HG02642 (cell line): ENCODE data around the gene CYP4F8.
"Not testable (repeated sequence)": the region's sequence is repeated elsewhere in the genome, so short reads cannot be mapped to it uniquely, and the experiment has no call there.

Source experiments
- ATAC-seq: cut with Tn5 transposase; IDR thresholded peaks from one replicate; pipeline ENCODE4 v1.9.1; 2021; ENCODE audit warnings: mild to moderate bottlenecking; ENCODE audit not compliant: unreplicated experiment, poor library complexity

The CYP4F8 gene

DNA sequence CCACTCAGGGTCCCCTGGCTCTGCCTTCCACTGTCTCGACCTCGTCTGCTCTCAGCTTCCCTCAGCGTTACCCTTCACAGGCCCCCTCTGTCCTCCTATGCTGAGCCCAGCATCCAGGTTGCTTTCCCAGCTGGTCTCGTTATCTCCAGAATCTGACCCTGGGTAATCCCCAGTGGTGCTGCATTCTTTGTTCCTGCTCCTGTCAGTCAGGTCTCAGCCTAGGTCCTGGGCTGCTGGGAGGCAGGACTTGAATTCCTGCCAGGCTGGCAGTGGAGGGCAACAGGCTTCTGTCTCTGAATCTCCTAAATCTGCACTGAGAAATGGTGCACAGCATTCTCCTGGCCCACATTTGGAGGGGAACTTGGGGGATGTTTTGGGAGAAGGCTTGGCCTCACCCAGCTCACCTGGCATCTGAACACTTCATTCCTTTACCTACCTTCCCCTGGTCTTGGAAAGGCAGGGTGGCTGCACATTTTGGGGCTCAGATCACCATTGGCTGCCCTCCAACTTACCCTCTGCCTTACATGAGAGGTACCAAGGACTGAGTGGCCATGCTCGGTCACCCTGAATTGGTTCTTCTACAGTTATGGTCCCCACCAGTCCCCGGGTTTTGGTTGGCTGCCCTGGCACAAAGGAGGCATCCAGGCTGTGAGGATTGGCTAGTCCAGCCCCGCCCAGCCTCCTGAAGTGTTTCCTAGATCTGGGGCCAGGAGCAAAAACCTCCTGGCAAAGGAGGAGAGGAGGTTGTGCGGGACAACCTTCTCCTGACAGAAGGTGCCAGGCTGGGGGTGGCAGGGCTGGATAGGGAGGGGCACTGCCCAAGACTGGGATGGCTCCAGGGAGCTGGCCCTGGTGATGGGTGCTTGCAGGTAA, at the start of gene CYP4F8:
TSS of gene CYP4F8 (plus strand) at position 712 of the 873 bp plus-strand sequence. CDS start 399 bp downstream, outside the sequence.
- ATAC-seq: no peak

DNA sequence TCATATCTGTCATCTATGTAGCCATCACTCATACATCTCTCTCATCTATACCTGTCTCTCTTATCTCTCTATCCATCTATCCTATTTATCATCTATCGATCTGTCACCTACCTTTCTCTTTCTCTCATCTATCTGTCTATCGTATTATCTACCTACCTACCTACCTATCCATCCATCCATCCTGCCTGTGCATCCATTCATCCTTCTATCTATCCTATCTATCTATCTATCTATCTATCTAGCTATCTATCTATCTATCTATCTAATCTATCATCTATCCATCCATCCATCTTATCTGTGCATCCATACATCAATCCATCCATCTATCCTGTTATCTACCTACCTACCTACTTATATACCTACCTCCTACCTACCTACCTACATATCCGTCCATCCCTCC, 44.6 kb upstream of the CYP4F8 start:
- ATAC-seq: no peak

DNA sequence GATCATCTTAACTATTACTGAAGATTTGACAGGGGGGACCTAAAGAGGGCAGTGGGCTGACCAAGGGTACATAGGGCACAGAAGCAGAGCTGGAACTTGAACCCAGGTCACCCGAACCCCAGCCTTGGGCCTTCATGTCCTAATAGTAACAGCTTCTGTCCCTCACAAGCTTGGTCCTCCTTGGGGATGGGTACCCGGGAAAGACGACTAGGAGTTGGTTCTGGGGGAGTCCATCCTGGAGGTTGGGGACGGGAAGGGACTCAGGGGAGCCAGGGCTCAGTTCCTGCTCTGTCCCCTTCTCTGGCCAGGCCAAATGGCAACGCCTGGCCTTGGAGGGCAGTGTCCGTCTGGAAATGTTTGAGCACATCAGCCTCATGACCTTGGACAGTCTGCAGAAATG, 39.6 kb upstream of the CYP4F8 start:
- no peak for ATAC-seq

DNA sequence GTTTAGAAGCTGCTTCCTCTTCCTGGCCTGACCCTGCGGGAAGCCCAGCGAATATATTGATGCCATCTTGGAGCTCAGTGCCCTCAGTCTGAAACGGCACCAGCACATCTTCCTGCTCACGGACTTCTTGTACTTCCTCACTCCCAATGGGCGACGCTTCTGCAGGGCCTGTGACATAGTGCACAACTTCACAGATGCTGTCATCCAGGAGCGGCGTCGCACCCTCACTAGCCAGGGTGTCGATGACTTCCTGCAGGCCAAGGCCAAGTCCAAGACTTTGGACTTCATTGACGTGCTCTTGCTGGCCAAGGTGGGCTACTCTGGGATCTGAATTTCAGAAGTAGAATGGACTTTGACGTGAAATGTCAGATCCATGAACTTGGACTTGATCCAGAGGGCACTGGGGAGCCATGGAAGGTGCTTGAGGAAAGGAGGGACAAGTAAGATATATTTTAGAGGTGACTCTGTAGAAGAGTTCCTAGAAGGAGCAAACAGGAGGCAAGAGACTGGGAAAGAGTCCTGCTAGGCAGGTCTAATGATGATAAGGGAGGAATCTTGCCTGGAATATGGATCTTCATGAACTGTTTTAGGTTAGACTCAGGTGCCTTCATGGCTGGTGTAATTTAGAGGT, 38.4 kb upstream of the CYP4F8 start:
- no peak for ATAC-seq

- ATAC-seq: no peak
Observed at GRCh38 chr19:15577184-15577771, 37.7 kb upstream of the CYP4F8 start.

- no peak for ATAC-seq
Observed at GRCh38 chr19:15583346-15583745, 31.7 kb upstream of the CYP4F8 start.

- no peak for ATAC-seq
Observed at GRCh38 chr19:15584095-15584494, 30.9 kb upstream of the CYP4F8 start.

GRCh38 chr19:15584541-15585115, 30.4 kb upstream of the CYP4F8 start:
- ATAC-seq: no peak

- ATAC-seq: no peak
Observed at GRCh38 chr19:15587663-15588062, 27.4 kb upstream of the CYP4F8 start.

DNA sequence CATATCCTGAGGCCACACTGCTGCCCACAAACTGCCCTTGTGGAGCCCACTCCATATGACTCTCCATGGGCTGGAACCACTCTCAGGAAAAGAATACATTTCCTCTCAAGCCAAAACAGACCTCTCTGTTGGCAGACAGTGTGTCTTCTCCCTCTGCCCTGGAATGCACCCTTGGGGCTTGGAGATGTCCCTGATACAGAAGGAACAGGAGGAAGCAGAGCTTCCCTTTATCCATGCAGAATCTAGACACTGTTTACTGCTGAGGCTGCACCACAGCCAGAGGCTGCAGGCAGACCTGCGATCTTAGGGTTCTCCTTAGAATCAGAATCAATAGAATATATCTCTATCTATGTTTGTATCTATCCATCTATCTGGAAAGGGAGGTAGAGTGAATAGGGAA, 26.8 kb upstream of the CYP4F8 start:
- ATAC-seq: no peak

GRCh38 chr19:15589760-15590451, 25.1 kb upstream of the CYP4F8 start:
- no peak for ATAC-seq

- no peak for ATAC-seq
Observed at GRCh38 chr19:15591796-15592195, 23.2 kb upstream of the CYP4F8 start.

DNA sequence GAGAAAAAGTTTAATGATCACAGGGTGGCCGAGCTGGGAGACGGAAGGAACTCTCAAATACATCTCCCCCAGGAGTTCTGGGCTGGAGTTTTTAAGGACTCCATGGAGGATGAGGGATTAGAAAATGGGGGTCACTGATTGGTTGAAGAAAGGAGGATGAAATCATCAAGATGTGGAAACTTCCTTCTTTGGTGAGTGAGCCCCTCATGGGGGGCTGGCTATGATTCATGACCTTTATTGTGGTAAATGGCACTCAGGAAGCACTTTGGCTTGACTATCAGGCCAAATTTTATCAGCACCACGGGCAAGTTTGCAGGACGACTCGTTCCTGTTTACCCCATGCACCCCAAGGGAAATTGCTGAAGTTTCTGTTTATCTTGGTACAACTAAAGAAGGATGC, 22.5 kb upstream of the CYP4F8 start:
- ATAC-seq: not testable (repeated sequence)

DNA sequence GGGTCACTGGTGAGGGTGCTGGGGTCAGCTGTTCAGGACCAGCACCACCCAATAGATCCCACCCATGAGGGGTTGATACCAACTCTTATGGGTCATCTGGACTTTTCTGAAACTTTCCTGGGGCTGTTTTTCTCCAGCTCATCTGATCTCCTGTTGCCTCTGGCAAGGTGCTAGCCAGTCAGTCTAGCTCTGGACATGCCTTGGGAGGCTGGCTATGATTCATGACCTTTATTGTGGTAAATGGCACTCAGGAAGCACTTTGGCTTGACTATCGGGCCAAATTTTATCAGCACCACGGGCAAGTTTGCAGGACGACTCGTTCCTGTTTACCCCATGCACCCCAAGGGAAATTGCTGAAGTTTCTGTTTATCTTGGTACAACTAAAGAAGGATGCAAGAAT, 21.3 kb upstream of the CYP4F8 start:
- not testable (repeated sequence) for ATAC-seq

DNA sequence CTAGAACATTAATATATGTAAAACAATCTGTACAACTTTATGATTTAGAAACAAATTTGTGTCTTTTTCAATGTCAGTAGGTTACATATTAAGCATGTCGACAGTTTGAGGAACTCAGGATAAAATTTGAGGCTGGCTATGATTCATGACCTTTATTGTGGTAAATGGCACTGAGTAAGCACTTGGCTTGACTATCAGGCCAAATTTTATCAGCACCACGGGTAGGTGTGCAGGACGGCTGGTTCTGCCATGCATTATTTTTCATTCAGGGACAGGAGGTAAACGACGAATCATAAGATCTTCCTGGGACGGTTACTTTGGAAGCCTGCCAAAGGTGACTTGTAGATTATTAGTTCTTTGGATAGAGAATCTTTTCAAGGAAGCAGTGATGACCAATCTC, 19.9 kb upstream of the CYP4F8 start:
- ATAC-seq: no peak

DNA sequence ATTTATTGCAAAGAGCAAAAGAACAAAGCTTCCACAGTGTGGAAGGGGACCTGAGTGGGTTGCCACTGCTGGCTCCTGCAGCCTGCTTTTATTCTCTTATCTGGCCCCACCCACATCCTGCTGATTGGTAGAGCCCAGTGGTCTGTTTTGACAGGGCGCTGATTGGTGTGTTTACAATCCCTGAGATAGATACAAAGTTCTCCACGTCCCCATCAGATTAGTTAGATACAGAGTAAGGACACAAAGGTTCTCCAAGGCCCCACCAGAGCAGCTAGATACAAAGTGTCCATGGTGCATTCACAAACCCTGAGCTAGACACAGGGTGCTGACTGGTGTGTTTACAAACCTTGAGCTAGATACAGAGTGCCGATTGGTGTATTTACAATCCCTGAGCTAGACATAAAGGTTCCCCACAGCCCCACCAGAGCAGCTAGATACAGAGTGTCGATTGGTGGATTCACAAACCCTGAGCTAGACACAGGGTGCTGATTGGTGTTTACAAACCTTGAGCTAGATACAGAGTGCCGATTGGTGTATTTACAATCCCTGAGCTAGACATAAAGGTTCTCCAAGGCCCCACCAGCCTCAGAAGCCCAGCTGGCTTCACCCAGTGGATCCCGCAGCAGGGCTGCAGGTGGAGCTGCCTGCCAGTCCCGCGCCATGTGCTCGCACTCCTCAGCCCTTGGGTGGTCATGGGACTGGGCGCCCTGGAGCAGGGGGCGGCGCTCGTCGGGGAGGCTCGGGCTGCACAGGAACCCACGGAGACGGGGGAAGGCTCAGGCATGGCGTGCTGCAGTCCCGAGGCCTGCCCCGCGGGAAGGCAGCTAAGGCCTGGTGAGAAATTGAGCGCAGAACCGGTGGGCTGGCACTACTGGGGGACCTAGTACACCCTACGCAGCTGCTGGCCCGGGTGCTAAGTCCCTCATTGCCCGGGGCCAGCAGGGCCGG, 6.8 kb upstream of the CYP4F8 start:
- ATAC-seq: not testable (repeated sequence)

DNA sequence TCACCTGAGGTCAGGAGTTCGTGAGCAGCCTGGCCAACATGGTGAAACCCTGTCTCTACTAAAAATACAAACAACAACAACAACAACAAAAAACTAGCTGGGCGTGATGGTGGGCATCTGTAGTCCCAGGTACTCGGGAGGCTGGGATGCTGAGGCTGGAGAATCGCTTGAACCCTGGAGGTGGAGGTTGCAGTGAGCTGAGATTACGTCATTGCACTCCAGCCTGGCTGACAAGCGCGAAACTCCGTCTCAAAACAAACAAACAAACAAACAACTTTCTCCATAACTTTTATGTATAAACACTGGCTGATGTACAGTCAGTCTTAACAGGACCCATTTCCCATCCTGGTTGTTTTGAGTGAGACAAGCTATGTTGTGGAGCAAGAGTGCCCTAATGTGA, 5.8 kb upstream of the CYP4F8 start:
- no peak for ATAC-seq

GRCh38 chr19:15612342-15612741, 2.7 kb upstream of the CYP4F8 start:
- ATAC-seq: no peak

DNA sequence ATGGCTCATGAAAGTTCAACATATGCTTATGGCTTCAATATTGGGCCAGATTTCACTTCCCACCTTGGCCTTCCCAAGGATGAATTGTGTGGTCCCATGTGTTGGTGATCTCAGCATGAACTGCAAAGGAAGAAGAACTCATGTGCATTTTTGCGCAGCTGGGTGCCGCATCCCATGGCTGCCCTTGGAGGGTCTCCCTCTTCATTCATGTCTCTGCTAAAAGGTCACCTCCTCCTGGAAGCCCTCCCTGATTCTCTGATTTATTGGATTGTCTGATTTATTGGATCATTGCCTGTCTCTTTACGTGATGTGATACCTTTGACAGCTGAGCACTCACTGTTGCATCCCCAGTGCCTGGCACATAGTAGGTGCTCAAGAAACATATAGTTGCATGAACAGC, 1.7 kb upstream of the CYP4F8 start:
- no peak for ATAC-seq
